Suprapubic skin (tissue), 4 donors: ENCODE data around the gene PSME3IP1. TPM values are rescaled to one million over a fixed set of nuclear protein-coding genes. Genes with fewer than 3 reads are reported as not detected.

ENCODE experiments used
- DNase-seq, 2 donors: peaks; one replicate each; pipeline ENCODE4 v3.0.0-alpha.2; 2019; ENCODE audit warnings: low spot score in 2 of 2
- H3K27ac ChIP-seq: fragments of 200-600 bp; sonication (generic); one replicate; pipeline ENCODE4 v1.5.1; 2019
- H3K27me3 ChIP-seq: fragments of 200-600 bp; sonication (generic); one replicate; pipeline ENCODE4 v1.5.1; 2019
- H3K36me3 ChIP-seq: fragments of 200-600 bp; sonication (generic); one replicate; pipeline ENCODE4 v1.5.1; 2019
- H3K4me1 ChIP-seq: fragments of 200-600 bp; sonication (generic); one replicate; pipeline ENCODE4 v1.5.1; 2019
- H3K4me3 ChIP-seq: fragments of 200-600 bp; sonication (generic); one replicate; pipeline ENCODE4 v1.5.1; 2019; ENCODE audit warnings: mild to moderate bottlenecking
- H3K9me3 ChIP-seq: fragments of 200-600 bp; sonication (generic); one replicate; pipeline ENCODE4 v1.5.1; 2019
- EP300 ChIP-seq: sonication (generic); formaldehyde crosslinking; IDR thresholded peaks from one replicate; pipeline ENCODE4 v1.6.1; 2017; ENCODE audit warnings: antibody characterized with exemption
- POLR2A ChIP-seq, 2 donors: fragments of 450-650 bp; IDR thresholded peaks; one replicate each; pipeline ENCODE4 v1.6.1; 2017; ENCODE audit warnings: antibody characterized with exemption in 2 of 2, mild to moderate bottlenecking in 2 of 2, moderate library complexity in 2 of 2
- POLR2AphosphoS5 ChIP-seq, 3 donors: sonication (generic); formaldehyde crosslinking; IDR thresholded peaks; one replicate each; pipeline ENCODE4 v1.6.1; 2017; ENCODE audit warnings: antibody characterized with exemption in 3 of 3
- WGBS: methylation state at CpG from one replicate; pipeline ENCODE4 v1.1.5; 2018; 5-methylcytosine and 5-hydroxymethylcytosine counted together
- total RNA-seq, 4 donors: library from RNA; depleted of rRNA; stranded (reverse); fragments of >200 nt; gene quantifications; one replicate each; pipeline ENCODE4 v1.1.0, GENCODE V29; 2016
- TF ChIP-seq, protein P1 (sequence below), 2 donors: fragments of 200-600 bp in 1 of 2; fragments of 450-650 bp in 1 of 2; sonication (generic) in 1 of 2; IDR thresholded peaks; one replicate each; pipeline ENCODE4 v1.5.1; 2016 to 2019; ENCODE audit warnings: antibody characterized with exemption in 2 of 2, mild to moderate bottlenecking in 1 of 2, moderate library complexity in 1 of 2

The PSME3IP1 gene
- total RNA-seq, 4 donors from 2014 or later, result 47.1 to 109 (median 60.3) TPM

DNA sequence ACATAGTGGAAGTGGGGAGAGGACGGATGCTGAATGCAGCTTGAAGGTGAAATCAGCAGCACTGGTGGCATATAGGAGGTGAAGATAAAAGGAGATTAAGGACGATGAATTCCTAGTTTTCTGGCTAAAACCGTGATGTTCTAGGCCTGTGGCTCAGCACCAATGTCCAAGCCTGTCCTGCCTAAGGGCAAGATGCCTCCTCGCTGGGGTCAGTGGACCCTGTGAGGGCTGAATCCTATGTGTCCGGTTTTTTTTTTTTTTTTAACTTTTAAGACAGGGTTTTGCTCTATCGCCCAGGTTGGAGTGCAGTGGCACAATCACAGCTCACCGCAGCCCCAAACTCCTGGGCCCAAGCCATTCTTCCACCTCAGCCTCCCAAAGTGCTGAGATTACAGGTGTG, 80.7 kb downstream of the PSME3IP1 start:
- no peaks in the 10 kb centered on the region for H3K36me3 ChIP-seq
- DNase-seq, result no peak
- WGBS, result 92% methylated on average over 7 of the region's 7 CpGs
- no peak for TF ChIP-seq EP300
- no peak for TF ChIP-seq POLR2A (IDR thresholded peaks at IDR 0.05)
- TF ChIP-seq, protein P1, sequence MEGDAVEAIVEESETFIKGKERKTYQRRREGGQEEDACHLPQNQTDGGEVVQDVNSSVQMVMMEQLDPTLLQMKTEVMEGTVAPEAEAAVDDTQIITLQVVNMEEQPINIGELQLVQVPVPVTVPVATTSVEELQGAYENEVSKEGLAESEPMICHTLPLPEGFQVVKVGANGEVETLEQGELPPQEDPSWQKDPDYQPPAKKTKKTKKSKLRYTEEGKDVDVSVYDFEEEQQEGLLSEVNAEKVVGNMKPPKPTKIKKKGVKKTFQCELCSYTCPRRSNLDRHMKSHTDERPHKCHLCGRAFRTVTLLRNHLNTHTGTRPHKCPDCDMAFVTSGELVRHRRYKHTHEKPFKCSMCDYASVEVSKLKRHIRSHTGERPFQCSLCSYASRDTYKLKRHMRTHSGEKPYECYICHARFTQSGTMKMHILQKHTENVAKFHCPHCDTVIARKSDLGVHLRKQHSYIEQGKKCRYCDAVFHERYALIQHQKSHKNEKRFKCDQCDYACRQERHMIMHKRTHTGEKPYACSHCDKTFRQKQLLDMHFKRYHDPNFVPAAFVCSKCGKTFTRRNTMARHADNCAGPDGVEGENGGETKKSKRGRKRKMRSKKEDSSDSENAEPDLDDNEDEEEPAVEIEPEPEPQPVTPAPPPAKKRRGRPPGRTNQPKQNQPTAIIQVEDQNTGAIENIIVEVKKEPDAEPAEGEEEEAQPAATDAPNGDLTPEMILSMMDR (IDR thresholded peaks at IDR 0.05), result no peak
- TF ChIP-seq POLR2AphosphoS5 (IDR thresholded peaks at IDR 0.05), result no peak
- no peaks in the 10 kb centered on the region for H3K9me3 ChIP-seq
- H3K4me3 ChIP-seq, result no peak overlapping the region
- H3K4me1 ChIP-seq, result no peaks in the 10 kb centered on the region
- H3K27me3 ChIP-seq, result no peaks in the 10 kb centered on the region
- H3K27ac ChIP-seq, result no peak overlapping the region

DNA sequence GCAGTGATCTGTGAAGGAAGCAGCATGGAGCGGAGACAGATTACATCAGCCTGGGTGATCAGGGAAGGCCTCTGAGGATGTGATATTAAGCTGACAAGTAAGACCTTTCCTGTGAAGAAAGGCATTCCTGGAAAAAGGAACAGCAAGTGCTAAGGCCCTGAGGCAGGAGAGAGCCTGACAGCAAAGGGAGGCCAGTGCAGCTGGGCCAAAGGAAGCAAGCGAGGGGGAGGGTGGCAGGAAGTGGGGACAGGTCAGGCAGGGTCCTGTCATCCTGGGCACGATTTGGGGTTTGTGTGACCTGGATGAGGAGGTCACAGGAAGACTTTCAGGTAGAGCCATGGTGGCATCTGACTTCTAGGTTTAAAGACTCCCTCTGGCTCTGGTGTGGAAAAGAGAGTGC, 81.1 kb downstream of the PSME3IP1 start:
- Histone ChIP-seq H3K27ac (no peak overlapping the region), H3K4me1 (peaks cover 3% of the 10 kb centered on the region), H3K27me3 (no peaks in the 10 kb centered on the region), H3K9me3 (no peaks in the 10 kb centered on the region), H3K4me3 (no peak overlapping the region), H3K36me3 (no peaks in the 10 kb centered on the region)
- WGBS, result 65% methylated on average over 3 of the region's 3 CpGs
- TF ChIP-seq POLR2A (IDR thresholded peaks at IDR 0.05), result no peak
- no peak for TF ChIP-seq EP300
- no peak for TF ChIP-seq POLR2AphosphoS5 (IDR thresholded peaks at IDR 0.05)
- TF ChIP-seq, protein P1 (IDR thresholded peaks at IDR 0.05), result no peak
- no peak for DNase-seq

DNA sequence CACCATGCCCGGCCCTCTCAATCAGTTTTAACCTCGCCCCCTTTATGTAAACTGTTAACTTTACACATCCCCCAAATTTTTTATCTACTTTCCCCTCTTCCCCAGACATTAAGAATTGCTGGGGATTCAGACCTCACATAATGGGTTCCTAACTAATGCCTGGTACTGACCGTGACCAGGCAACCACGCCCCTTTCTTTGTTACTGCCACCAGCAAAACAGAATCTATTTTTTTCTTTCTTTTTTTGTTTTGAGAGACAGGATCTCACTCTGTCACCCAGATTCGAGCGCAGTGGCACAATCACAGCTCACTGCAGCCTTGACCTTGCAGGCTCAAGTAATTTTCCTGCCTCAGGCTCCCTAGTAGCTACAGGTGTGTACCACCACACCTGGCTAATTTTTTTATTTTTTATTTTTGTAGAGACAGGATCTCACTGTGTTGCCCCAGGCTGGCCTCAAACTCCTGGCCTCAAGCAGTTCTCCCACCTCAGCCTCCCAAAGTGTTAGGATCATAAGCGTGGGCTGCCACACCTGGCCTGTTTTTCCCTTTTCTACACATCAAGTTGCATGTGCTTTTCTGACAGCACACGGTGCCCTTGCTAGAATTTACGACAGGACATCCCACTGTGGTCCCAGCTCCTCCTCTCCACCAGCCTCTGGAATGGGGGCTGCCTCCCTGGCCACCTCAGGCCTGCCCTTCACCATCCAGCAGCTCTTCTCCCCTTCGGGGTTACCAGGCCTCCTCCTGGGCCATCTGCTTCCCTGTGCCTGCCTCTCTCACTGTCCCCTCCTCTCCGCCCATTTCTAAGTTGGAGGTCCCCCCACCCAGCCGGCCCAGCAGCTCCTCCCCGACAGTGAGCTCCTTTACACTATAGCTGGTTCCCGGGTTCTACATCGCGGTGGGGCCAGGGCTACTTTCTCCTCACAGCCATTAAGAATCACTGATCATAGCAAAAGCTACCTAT, 82.7 kb downstream of the PSME3IP1 start:
- no peak overlapping the region for H3K27ac ChIP-seq
- H3K27me3 ChIP-seq, result no peaks in the 10 kb centered on the region
- no peaks in the 10 kb centered on the region for H3K36me3 ChIP-seq
- DNase-seq, result no peak
- no peak overlapping the region for H3K4me3 ChIP-seq
- no peak for TF ChIP-seq POLR2AphosphoS5 (IDR thresholded peaks at IDR 0.05)
- TF ChIP-seq, protein P1 (IDR thresholded peaks at IDR 0.05), result no peak
- TF ChIP-seq EP300, result no peak
- no peak for TF ChIP-seq POLR2A (IDR thresholded peaks at IDR 0.05)
- no peaks in the 10 kb centered on the region for H3K9me3 ChIP-seq
- H3K4me1 ChIP-seq, result peaks cover 3% of the 10 kb centered on the region
- 85% methylated on average over 16 of the region's 16 CpGs for WGBS

Other genes with a start within 250 kb of the PSME3IP1 start
- 1 to 10 TPM in 1 of 4 donors, under 1 TPM in 1, not detected in 2; 0.72 to 1.7 TPM for gene CETP, start 224.1 kb downstream of the PSME3IP1 start, total RNA-seq
- 100 to 1,000 TPM in 1 of 4 donors, 10 to 100 TPM in 3; 36.9 to 133 (median 54.4) TPM for gene NLRC5, start 196.5 kb downstream of the PSME3IP1 start, total RNA-seq
- 10 to 100 TPM; 12.7 to 23.1 (median 15.7) TPM for gene CPNE2, start 93.5 kb downstream of the PSME3IP1 start, total RNA-seq
- gene RSPRY1, start 290 bp upstream of the PSME3IP1 start, total RNA-seq, result 10 to 100 TPM; 16.3 to 48.3 (median 35.2) TPM
- gene ARL2BP, start 59.2 kb upstream of the PSME3IP1 start, total RNA-seq, result 10 to 100 TPM; 27.8 to 66.2 (median 51.0) TPM
- gene PLLP, start 98.6 kb upstream of the PSME3IP1 start, total RNA-seq, result 100 to 1,000 TPM in 3 of 4 donors, 10 to 100 TPM in 1; 34.7 to 215 (median 205) TPM
- gene CCL22, start 172.7 kb upstream of the PSME3IP1 start, total RNA-seq, result 10 to 100 TPM in 1 of 4 donors, 1 to 10 TPM in 3; 1.5 to 11.7 (median 3.3) TPM
- gene CX3CL1, start 186.5 kb upstream of the PSME3IP1 start, total RNA-seq, result 10 to 100 TPM; 12.8 to 25.1 (median 13.6) TPM
- 1 to 10 TPM in 1 of 4 donors, not detected in 3; 2.6 TPM for gene CCL17, start 218.7 kb upstream of the PSME3IP1 start, total RNA-seq